RWPE1 (cell line): ENCODE data around the gene RFX8.

Experiments used
- CTCF ChIA-PET: fragments of 350-600 bp; sonication (Branson Sonifier 250); formaldehyde crosslinking; extraction: SDS; loops from one replicate; lab custom pipeline; 2021; lab: Yijun Ruan, JAX
- POLR2A ChIA-PET: fragments of 400-600 bp; formaldehyde crosslinking; extraction: SDS; loops from one replicate; lab custom pipeline; 2020; ENCODE audit warnings: antibody characterized with exemption; ENCODE audit not compliant: low non-redundant PET; lab: Yijun Ruan, JAX
- DNase-seq: peaks from one replicate; pipeline ENCODE4 v3.0.0; 2012; ENCODE audit warnings: low spot score
- H3K27ac ChIP-seq: fragments of 450-650 bp; 2 replicates; pipeline ENCODE4 v1.5.1; 2017
- TF ChIP-seq, protein P1 (sequence below): fragments of 450-650 bp; conservative IDR thresholded peaks from 2 replicates; pipeline ENCODE4 v1.5.1; 2017; ENCODE audit warnings: low read depth, mild to moderate bottlenecking

The RFX8 gene

DNA sequence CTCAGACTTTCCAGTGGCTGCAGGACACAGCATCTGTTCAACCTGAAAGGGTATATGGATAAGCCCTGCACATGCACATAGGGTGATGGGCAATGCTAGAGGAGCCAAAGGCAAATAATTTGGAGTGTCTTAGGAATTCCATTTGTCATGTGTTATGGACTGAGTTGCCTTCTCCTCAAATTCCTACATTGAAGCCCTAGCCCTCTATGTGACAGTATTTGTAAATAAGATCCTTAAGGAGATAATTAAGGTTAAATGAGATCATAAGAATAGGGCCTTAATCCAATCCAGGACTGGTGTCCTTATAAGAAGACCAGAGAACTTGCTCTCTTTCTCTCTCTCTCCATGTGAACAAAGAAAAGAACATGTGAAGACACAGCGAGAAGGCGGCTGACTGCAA, 44.8 kb downstream of the RFX8 start:
- no peak for DNase-seq
- ChIA-PET CTCF (no interaction called here), POLR2A (no interaction called here)
- no peak overlapping the region for H3K27ac ChIP-seq
- TF ChIP-seq, protein P1, sequence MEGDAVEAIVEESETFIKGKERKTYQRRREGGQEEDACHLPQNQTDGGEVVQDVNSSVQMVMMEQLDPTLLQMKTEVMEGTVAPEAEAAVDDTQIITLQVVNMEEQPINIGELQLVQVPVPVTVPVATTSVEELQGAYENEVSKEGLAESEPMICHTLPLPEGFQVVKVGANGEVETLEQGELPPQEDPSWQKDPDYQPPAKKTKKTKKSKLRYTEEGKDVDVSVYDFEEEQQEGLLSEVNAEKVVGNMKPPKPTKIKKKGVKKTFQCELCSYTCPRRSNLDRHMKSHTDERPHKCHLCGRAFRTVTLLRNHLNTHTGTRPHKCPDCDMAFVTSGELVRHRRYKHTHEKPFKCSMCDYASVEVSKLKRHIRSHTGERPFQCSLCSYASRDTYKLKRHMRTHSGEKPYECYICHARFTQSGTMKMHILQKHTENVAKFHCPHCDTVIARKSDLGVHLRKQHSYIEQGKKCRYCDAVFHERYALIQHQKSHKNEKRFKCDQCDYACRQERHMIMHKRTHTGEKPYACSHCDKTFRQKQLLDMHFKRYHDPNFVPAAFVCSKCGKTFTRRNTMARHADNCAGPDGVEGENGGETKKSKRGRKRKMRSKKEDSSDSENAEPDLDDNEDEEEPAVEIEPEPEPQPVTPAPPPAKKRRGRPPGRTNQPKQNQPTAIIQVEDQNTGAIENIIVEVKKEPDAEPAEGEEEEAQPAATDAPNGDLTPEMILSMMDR, result no peak

DNA sequence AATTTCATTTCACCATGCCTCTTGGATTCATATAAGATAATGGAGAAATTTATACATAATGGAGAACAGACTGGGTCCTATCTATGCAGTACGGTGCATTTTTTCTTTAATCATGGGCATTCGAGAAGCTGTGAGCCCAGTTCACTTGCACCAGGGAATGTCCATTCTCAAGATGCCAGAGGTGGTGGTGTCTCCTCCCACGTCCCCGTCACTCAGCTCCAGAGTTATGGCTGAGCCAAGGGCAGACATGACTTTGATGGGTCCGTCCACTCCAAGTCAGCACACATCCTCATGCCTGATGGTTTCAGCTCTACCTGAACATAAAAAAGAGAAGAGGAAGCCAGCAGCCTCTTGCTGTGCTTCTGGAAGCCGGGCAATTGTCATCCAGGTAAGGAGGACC, 45.5 kb downstream of the RFX8 start:
- DNase-seq, result no peak
- TF ChIP-seq, protein P1, result no peak
- ChIA-PET CTCF (interaction anchor here (0.5 kb wide), 1 partner anchor 67 kb away, joined by 3 read pairs; no protein-coding TSS in a partner anchor), POLR2A (no interaction called here)
- no peak overlapping the region for H3K27ac ChIP-seq

DNA sequence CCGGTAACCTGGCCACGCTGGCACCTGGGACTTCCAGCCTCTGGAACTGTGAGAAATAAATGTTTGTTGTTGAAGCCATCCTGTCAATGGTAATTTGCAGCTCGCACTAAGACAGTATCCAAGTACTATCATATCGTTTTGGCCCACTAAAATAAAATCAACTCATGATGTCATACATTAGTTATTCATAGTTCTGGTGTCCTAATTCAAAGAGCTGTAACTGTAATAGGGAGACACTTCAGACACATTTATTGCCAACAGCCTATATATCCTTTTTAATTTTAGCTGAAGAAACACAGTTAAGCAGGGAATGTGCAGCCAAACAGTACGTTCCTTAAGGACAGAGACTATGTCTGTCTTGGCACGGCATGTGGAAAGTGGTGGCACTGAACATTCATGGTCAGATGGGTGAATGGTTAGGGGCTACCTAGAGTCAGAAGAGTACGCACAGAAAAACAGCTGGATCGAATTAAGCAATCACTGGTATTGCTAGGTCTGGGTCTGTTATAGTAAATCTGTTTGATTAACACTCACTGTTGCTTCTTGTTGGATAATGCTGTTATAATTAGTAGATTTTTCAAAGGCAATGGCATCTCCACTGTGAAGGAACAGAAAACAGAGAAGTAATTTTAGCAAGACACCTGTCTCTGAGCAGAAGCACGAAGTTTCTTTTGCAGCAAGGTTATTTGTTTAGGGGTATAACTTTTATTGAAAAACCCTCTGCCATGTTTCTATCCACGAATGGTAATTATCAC, 46.3 kb downstream of the RFX8 start:
- DNase-seq, result no peak
- ChIA-PET CTCF (interaction anchor here (1.0 kb wide), 1 partner anchor 403 kb away, joined by 3 read pairs; no protein-coding TSS in a partner anchor), POLR2A (no interaction called here)
- H3K27ac ChIP-seq, result no peak overlapping the region
- TF ChIP-seq, protein P1, result no peak

DNA sequence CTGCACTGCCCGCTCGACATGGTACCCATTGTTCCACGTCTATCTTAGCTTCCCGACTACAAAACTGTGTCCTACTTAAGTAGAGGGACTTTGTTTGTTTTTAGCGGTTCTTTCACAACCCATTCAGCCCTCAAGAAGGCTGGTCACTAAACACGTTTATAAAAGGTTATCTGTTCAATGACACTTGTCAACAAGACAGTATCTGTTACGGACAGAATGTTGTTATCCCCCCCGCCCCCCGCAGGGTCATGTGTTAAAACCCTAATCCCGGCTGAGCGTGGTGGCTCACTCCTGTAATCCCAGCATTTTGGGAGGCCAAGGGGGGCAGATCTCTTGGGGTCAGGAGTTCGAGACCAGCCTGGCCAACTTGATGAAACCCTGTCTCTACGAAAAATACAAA, 47.2 kb downstream of the RFX8 start:
- ChIA-PET POLR2A (no interaction called here), CTCF (interaction anchor here (1.0 kb wide), 1 partner anchor 404 kb away, joined by 3 read pairs; no protein-coding TSS in a partner anchor)
- H3K27ac ChIP-seq, result no peak overlapping the region
- TF ChIP-seq, protein P1, result no peak
- DNase-seq, result no peak

DNA sequence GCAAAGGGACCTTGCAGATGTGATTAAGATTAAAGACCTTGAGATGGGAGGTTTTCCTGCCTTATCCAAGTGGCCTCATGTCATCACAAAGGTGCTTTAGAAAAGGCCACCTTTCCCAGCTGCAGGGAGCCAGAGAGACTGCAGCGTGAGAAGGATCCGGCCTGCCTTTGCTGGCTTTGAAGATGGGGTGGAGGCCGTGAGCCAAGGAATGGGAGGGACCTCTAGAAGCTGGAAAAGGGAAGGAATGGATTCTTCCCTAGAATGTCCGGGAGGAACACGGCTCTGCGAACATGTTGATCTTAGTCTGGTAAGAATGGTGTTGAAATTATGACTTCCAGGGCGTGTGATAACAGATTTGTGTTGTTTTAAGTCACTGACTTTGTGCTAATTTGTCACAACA, 47.7 kb downstream of the RFX8 start:
- TF ChIP-seq, protein P1, result no peak
- no peak for DNase-seq
- H3K27ac ChIP-seq, result no peak overlapping the region
- CTCF ChIA-PET, result no interaction called here
- POLR2A ChIA-PET, result no interaction called here

DNA sequence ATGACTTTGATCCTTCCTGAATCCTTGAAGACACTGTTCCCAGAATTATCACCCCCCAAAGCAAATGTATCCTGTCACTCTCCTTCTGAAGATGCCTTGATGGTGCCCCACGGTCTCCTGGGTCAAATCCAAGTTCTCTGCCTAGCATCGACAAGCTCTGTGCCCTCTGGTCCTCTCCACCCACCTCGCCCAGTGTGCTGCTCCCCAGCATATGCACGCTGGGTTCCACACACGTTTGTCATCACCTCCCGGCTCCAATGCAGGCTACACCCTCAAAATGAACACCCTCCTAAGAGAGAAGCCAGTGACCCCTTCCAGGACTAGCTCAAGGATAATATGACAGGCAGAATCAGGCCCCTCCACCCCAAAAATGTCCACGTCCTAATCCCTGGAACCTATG, 48.1 kb downstream of the RFX8 start:
- H3K27ac ChIP-seq, result no peak overlapping the region
- TF ChIP-seq, protein P1, result no peak
- ChIA-PET CTCF (no interaction called here), POLR2A (no interaction called here)
- no peak for DNase-seq
